Ovary (tissue), 9 donors: ENCODE data around the gene CEP72. TPM values are rescaled to one million over a fixed set of nuclear protein-coding genes. Genes with fewer than 3 reads are reported as not detected.

Source experiments
- DNase-seq, 5 donors: peaks; one replicate each; pipeline ENCODE4 v3.0.0-alpha.2; 2019 to 2020
- H3K27ac ChIP-seq, 2 donors: fragments of 200-600 bp; one replicate each; pipeline versions ENCODE4 v1.5.1 to v1.8.0; 2019 to 2022
- H3K27me3 ChIP-seq: fragments of 200-600 bp; one replicate; pipeline ENCODE4 v1.8.0; 2022
- H3K36me3 ChIP-seq: fragments of 200-600 bp; sonication (generic); one replicate; pipeline ENCODE4 v1.5.1; 2019
- H3K4me1 ChIP-seq: one replicate; pipeline ENCODE4 v1.8.1; 2013; ENCODE audit warnings: mild to moderate bottlenecking, moderate library complexity; ENCODE audit not compliant: insufficient read depth
- H3K4me3 ChIP-seq: fragments of 200-600 bp; sonication (generic); one replicate; pipeline ENCODE4 v1.5.1; 2017
- H3K9me3 ChIP-seq, 2 donors: fragments of 200-600 bp in 1 of 2; sonication (generic) in 1 of 2; one replicate each; pipeline versions ENCODE4 v1.5.1 to v1.8.1; 2013 to 2019; ENCODE audit warnings: mild to moderate bottlenecking in 1 of 2, moderate library complexity in 1 of 2
- EP300 ChIP-seq: sonication (generic); formaldehyde crosslinking; IDR thresholded peaks from one replicate; pipeline ENCODE4 v1.6.1; 2017; ENCODE audit warnings: antibody characterized with exemption
- POLR2A ChIP-seq: fragments of 450-650 bp; IDR thresholded peaks from one replicate; pipeline ENCODE4 v1.6.1; 2017; ENCODE audit warnings: antibody characterized with exemption, mild to moderate bottlenecking, moderate library complexity
- WGBS, 3 donors: extraction: QIAGEN DNeasy Blood & Tissue Kit in 1 of 3; methylation state at CpG; one replicate each; pipeline versions ENCODE4 v1.1.5 to v1.1.7; 2013 to 2017; 5-methylcytosine and 5-hydroxymethylcytosine counted together
- intact Hi-C, 4 donors: fragments of 100-400 bp; cut with DNase I; formaldehyde crosslinking; loops; one replicate each; pipeline versions ENCODE4 v1.11.0 to v1.15.1; 2022 to 2023
- polyA plus RNA-seq, 2 donors: library from polyadenylated mRNA; stranded (reverse); fragments of 200-250 nt in 1 of 2; fragments of 350-450 nt in 1 of 2; fragmentation: Illumina TruSeq in 1 of 2; extraction: RNeasy Lipid Tissue Mini Kit (QIAGEN cat#74804) in 1 of 2; gene quantifications; one replicate each; pipeline ENCODE4 v1.2.3, GENCODE V29; 2013 to 2014
- total RNA-seq, 7 donors: library from RNA; depleted of rRNA in 2 of 7; stranded (reverse); fragments of >200 nt in 2 of 7; fragmentation: NEBNext Ultra II Directional in 3 of 7; extraction: Animal tissue kit (Norgen Biotek cat#: 25700) in 3 of 7; gene quantifications; one replicate each; pipeline versions ENCODE4 v1.1.0 to v1.2.4, GENCODE V29; 2016 to 2023
- TF ChIP-seq, protein P1 (sequence below), 3 donors: fragments of 450-650 bp in 2 of 3; fragments of 200-600 bp in 1 of 3; IDR thresholded peaks; one replicate each; pipeline versions ENCODE4 v1.5.1 to v1.8.0; 2016 to 2022; ENCODE audit warnings: antibody characterized with exemption in 3 of 3, mild to moderate bottlenecking in 1 of 3
- donor health status: DM: no; HTN: no; CAD: no; lungs with moderate emphysema.
- donor health status: DM: no; HTN: no; CAD: no.
- donor health status: Bipolar disorder and iron deficiency.
- donor health status: DM: yes; HTN: yes; CAD: no.
- donor health status: DM: no; HTN: no; CAD: no.
- donor health status: DM: yes; HTN: yes; CAD: no.

CEP72 gene
- total and polyA plus RNA-seq, 9 donors: 1.6 to 11.2 (median 7.7) TPM

GRCh38 chr5:610011-610743 is 2.0 kb upstream of the CEP72 start:
- DNase-seq: no peak

DNA sequence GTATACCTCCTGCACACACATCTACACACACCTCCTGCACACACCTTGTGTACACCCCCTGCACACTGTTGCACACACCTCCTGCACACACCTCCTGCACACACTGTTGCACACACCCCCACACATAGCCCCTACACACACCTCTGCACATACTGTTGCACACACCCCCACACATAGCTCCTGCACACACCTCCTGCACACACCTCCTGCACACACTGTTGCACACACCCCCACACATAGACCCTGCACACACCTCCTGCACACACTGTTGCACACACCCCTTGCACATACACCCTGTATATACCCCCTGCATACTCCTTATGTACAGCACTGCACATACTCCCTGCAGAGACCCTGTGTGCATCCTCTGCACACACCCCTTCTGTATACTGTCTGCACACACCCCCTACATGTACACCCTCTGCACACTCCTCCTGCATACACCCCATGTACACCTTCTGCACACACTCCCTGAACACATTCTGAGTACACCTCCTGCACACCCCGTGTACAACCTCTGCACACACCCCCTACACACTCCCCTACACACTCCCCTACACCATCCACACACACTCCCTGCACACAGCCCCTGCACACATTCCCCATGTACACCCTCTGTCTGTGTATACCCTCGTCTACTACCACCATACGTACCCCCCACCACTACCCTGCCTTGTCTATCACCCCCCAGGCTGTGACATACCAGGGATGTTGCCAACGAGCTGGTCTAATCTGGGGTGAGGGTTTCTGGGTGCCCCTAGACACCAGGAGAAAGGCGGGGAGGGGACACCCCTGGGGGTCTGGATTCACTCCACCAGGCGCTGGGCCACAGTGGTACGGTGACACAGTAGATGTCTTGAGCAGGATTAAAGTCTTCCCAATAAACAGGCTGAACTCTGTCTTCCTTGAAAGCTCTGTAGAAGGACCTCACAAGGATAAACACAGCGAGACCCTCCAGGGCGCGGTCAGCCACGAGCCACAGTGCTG is 1.1 kb upstream of the CEP72 start:
- Histone ChIP-seq H3K27ac (no peak overlapping the region), H3K36me3 (no peaks in the 10 kb centered on the region), H3K4me3 (peak overlapping the region; percentile 67), H3K4me1 (peaks cover 6% of the 10 kb centered on the region), H3K27me3 (no peaks in the 10 kb centered on the region), H3K9me3 (no peaks in the 10 kb centered on the region)
- DNase-seq: no peak
- TF ChIP-seq POLR2A (no peak), EP300 (no peak)
- TF ChIP-seq, protein P1, sequence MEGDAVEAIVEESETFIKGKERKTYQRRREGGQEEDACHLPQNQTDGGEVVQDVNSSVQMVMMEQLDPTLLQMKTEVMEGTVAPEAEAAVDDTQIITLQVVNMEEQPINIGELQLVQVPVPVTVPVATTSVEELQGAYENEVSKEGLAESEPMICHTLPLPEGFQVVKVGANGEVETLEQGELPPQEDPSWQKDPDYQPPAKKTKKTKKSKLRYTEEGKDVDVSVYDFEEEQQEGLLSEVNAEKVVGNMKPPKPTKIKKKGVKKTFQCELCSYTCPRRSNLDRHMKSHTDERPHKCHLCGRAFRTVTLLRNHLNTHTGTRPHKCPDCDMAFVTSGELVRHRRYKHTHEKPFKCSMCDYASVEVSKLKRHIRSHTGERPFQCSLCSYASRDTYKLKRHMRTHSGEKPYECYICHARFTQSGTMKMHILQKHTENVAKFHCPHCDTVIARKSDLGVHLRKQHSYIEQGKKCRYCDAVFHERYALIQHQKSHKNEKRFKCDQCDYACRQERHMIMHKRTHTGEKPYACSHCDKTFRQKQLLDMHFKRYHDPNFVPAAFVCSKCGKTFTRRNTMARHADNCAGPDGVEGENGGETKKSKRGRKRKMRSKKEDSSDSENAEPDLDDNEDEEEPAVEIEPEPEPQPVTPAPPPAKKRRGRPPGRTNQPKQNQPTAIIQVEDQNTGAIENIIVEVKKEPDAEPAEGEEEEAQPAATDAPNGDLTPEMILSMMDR (IDR thresholded peaks at IDR 0.05): no peak
- intact Hi-C loops: no loop called here
- 21 to 32% (median 28%) methylated on average over 11 of the region's 11 CpGs for WGBS, 3 donors

More at GRCh38 chr5:610011-610743, 2.0 kb upstream of the CEP72 start:
- Histone ChIP-seq H3K27ac (no peak overlapping the region), H3K27me3 (no peaks in the 10 kb centered on the region), H3K9me3 (no peaks in the 10 kb centered on the region), H3K36me3 (no peaks in the 10 kb centered on the region), H3K4me3 (no peak overlapping the region), H3K4me1 (peaks cover 6% of the 10 kb centered on the region)
- intact Hi-C loops: no loop called here
- WGBS, 3 donors: 89 to 93% (median 92%) methylated on average over 9 of the region's 9 CpGs
- TF ChIP-seq EP300 (no peak), POLR2A (no peak)
- TF ChIP-seq, protein P1 (IDR thresholded peaks at IDR 0.05): no peak

- intact Hi-C loops: no loop called here
- Histone ChIP-seq H3K4me3 (peak overlapping the region; percentile 67), H3K27me3 (no peaks in the 10 kb centered on the region), H3K4me1 (peaks cover 6% of the 10 kb centered on the region), H3K9me3 (no peaks in the 10 kb centered on the region), H3K27ac (no peak overlapping the region), H3K36me3 (no peaks in the 10 kb centered on the region)
- peak in 1 of 5 donors; percentile 26 for DNase-seq
- 11 to 14% (median 13%) methylated on average over 41 to 49 of the region's 49 CpGs for WGBS, 3 donors
- TF ChIP-seq POLR2A (no peak), EP300 (no peak)
- TF ChIP-seq, protein P1 (IDR thresholded peaks at IDR 0.05): no peak
These were observed 621 bp downstream of the CEP72 start for GRCh38 chr5:612498-613424.
